ENCODE results near the gene KIF26B.

- TF ChIP-seq CTCF (IDR thresholded peaks at IDR 0.05; ENCODE audit: low read depth, low read length), result no peak
- TF ChIP-seq EZH2phosphoT487 (IDR thresholded peaks at IDR 0.05; ENCODE audit: low read depth), result no peak
These were observed 215.5 kb downstream of the KIF26B start for GRCh38 chr1:245370175-245370825.

All from OCI-LY3 (cell line).